Measurements from ENCODE around the gene SEPTIN8. TPM values are rescaled to one million over a fixed set of nuclear protein-coding genes. Genes with fewer than 3 reads are reported as not detected.

The SEPTIN8 gene
- total and polyA plus RNA-seq, 2 of the 8 experiments (the other 6 are each of a cell fraction or from before 2014, with no cell fraction given): 21.2 to 33.0 TPM

- Histone ChIP-seq H3K23ac (ENCODE audit: insufficient read length) (no peak overlapping the region), H3K79me1 (ENCODE audit: low read depth, low read length) (no peaks in the 10 kb centered on the region), H2AFZ (ENCODE audit: low read length) (no peak overlapping the region), H2BK120ac (replicated peaks; ENCODE audit: low read depth, low read length) (no peak overlapping the region), H2AK5ac (ENCODE audit: low read depth, low read length) (no peak overlapping the region), H2BK5ac (ENCODE audit: low read depth, low read length) (no peak overlapping the region), H3K18ac (ENCODE audit: extremely low read depth, low read length) (no peak overlapping the region), H3K9me3 (ENCODE audit: insufficient read depth in 2 of 2, low read depth in 1 of 2, low read length in 1 of 2) (no peaks in the 10 kb centered on the region), H3K4ac (replicated peaks; ENCODE audit: insufficient read length, low read depth, low read length) (no peak overlapping the region), H3K56ac (replicated peaks; ENCODE audit: insufficient read length, low read depth, low read length) (no peak overlapping the region), H3K79me2 (ENCODE audit: control insufficient read depth in 1 of 2, insufficient read depth in 2 of 2, low read length in 2 of 2) (no peaks in the 10 kb centered on the region), H3K36me3 (ENCODE audit: control insufficient read depth in 2 of 4, insufficient read depth in 4 of 4, low read length in 3 of 4) (no peaks in the 10 kb centered on the region), H3K14ac (ENCODE audit: insufficient read length) (no peak overlapping the region), H3K27me3 (replicated peaks in 1 of 4; ENCODE audit: control insufficient read depth in 3 of 4, extremely low read depth in 1 of 4, insufficient read depth in 3 of 4, low read length in 3 of 4) (peaks cover 3 to 12% (median 8%) of the 10 kb centered on the region in 4 experiments), H3K4me3 (ENCODE audit: extremely low read depth in 1 of 4, insufficient read depth in 2 of 4, low read depth in 3 of 4, low read length in 4 of 4) (no peak overlapping the region), H4K5ac (ENCODE audit: insufficient read length, low read depth, low read length) (no peak overlapping the region), H2BK12ac (ENCODE audit: low read depth, low read length) (no peak overlapping the region), H3K4me1 (replicated peaks in 1 of 4; ENCODE audit: control insufficient read depth in 3 of 4, insufficient read depth in 4 of 4, low read length in 3 of 4) (peaks cover 0 to 6% (median 3%) of the 10 kb centered on the region in 4 experiments; a peak in 3 of 7 replicates), H3K27ac (ENCODE audit: low read depth, low read length) (no peak overlapping the region), H2BK20ac (ENCODE audit: low read length) (0 out of 2 replicates have a peak overlapping the region, but pooled peaks have one; percentile 57), H3K23me2 (ENCODE audit: low read depth, low read length) (no peaks in the 10 kb centered on the region), H4K91ac (replicated peaks; ENCODE audit: insufficient read length, low read length) (no peak overlapping the region), H3K9ac (replicated peaks in 1 of 4; ENCODE audit: extremely low read depth in 1 of 4, low read depth in 3 of 4, low read length in 3 of 4) (no peak overlapping the region), H3K4me2 (ENCODE audit: insufficient read depth in 1 of 2, low read depth in 2 of 2, low read length in 2 of 2) (no peak overlapping the region), H4K20me1 (replicated peaks in 1 of 2; ENCODE audit: control insufficient read depth in 1 of 2, insufficient read depth in 2 of 2, low read length in 2 of 2) (peaks cover 0 to 2% of the 10 kb centered on the region in 2 experiments), H2BK15ac (ENCODE audit: low read length) (no peak overlapping the region), H4K8ac (ENCODE audit: extremely low read depth, insufficient read depth, low read length) (no peak overlapping the region)
- ChIA-PET POLR2A (ENCODE audit: partially characterized antibody) (no interaction called here), CTCF (ENCODE audit: partially characterized antibody) (interaction anchor here (0.6 to 18.2 kb wide), 24 partner anchors 10 to 227 kb away, joined by 3 to 322 read pairs (median 5); partner anchors contain the start of genes KIF3A, SEPTIN8 and SHROOM1)
- peak; percentile 24; the same call in 1 of the 2 replicates for TF ChIP-seq KDM1A (IDR thresholded peaks at IDR 0.05; ENCODE audit: borderline replicate concordance, low read length)
- TF ChIP-seq RNF2 (IDR thresholded peaks at IDR 0.05; ENCODE audit: borderline replicate concordance, low read depth, low read length, missing control alignments, poor library complexity, severe bottlenecking): no peak
- no peak for FAIRE-seq
- DNase-seq (ENCODE audit: low read depth in 1 of 2, low spot score in 2 of 2): peak in 1 of 2 experiments; percentile 35
- 88% methylated on average over 4 of the region's 4 CpGs; no CpG with 5 or more reads in 1 of the 2 experiments for WGBS, 2 experiments (ENCODE audit: extremely low coverage in 1 of 2, insufficient coverage in 1 of 2, insufficient read length in 1 of 2, insufficient replicate concordance in 2 of 2, low coverage in 1 of 2, low lambda C conversion rate in 2 of 2, missing lambda C conversion rate in 1 of 2)
Measured at GRCh38 chr5:132754111-132754510, 22.9 kb downstream of the SEPTIN8 start.

Measured in H1 (cell line).